ENCODE measurements around the gene C22orf23. TPM values are rescaled to one million over a fixed set of nuclear protein-coding genes. Genes with fewer than 3 reads are reported as not detected.

Gene C22orf23
- total and polyA plus RNA-seq, 10 of the 15 experiments (the other 5 are each of a cell fraction or from before 2014, with no cell fraction given): 0.04 to 0.38 (median 0.11) TPM; not detected in 5

DNA sequence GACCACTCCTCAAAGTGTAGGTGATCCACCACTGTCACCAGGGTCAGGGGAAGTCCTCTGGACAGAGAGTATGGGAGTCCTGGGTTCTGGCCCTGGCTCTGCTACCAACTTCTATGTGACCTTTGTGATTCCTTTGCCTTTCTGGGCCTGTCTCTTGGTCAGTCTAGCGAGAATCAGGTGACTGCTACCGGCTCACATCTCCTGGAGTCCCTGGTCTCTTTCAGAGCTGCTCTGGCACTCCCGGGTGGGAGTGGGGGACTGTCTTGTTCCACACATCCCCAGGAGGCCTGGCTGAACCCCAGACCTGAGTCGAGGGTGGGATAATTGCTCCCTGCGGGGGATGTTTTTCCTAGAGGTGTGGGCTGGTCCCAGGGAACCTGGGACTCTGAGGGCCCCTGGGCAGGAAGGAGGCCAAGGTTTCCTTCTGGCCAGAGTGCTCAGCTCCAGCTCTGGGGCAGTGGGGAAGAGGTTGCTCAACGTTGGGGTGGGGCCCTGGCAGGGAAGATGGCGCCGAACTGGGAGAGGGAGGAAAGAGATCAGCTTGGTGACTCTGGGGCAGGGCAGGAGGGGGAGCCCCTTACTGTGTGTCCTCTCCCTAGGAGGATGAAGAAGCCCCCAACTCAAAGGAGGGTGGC lies 28.9 kb upstream of the C22orf23 start (continued):
- TF ChIP-seq LARP7 (IDR thresholded peaks at IDR 0.05): no peak
- TF ChIP-seq, protein P1, sequence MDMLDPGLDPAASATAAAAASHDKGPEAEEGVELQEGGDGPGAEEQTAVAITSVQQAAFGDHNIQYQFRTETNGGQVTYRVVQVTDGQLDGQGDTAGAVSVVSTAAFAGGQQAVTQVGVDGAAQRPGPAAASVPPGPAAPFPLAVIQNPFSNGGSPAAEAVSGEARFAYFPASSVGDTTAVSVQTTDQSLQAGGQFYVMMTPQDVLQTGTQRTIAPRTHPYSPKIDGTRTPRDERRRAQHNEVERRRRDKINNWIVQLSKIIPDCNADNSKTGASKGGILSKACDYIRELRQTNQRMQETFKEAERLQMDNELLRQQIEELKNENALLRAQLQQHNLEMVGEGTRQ (IDR thresholded peaks at IDR 0.05; ENCODE audit: borderline replicate concordance, low read depth, low read length): no peak
- TF ChIP-seq, protein P2, sequence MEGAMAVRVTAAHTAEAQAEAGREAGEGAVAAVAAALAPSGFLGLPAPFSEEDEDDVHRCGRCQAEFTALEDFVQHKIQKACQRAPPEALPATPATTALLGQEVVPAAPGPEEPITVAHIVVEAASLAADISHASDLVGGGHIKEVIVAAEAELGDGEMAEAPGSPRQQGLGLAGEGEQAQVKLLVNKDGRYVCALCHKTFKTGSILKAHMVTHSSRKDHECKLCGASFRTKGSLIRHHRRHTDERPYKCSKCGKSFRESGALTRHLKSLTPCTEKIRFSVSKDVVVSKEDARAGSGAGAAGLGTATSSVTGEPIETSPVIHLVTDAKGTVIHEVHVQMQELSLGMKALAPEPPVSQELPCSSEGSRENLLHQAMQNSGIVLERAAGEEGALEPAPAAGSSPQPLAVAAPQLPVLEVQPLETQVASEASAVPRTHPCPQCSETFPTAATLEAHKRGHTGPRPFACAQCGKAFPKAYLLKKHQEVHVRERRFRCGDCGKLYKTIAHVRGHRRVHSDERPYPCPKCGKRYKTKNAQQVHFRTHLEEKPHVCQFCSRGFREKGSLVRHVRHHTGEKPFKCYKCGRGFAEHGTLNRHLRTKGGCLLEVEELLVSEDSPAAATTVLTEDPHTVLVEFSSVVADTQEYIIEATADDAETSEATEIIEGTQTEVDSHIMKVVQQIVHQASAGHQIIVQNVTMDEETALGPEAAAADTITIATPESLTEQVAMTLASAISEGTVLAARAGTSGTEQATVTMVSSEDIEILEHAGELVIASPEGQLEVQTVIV (IDR thresholded peaks at IDR 0.05; ENCODE audit: borderline replicate concordance, partially characterized antibody): no peak
- TF ChIP-seq MYB (IDR thresholded peaks at IDR 0.05; ENCODE audit: borderline replicate concordance, low read depth, low read length): no peak
- TF ChIP-seq, protein P3, sequence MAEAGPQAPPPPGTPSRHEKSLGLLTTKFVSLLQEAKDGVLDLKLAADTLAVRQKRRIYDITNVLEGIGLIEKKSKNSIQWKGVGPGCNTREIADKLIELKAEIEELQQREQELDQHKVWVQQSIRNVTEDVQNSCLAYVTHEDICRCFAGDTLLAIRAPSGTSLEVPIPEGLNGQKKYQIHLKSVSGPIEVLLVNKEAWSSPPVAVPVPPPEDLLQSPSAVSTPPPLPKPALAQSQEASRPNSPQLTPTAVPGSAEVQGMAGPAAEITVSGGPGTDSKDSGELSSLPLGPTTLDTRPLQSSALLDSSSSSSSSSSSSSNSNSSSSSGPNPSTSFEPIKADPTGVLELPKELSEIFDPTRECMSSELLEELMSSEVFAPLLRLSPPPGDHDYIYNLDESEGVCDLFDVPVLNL (IDR thresholded peaks at IDR 0.05; ENCODE audit: low read depth, low read length): no peak
- TF ChIP-seq MTA2 (IDR thresholded peaks at IDR 0.05; ENCODE audit: low read depth): no peak

Data from GM12878 (cell line).